ENCODE data around the gene SBK3. TPM values are rescaled to one million over a fixed set of nuclear protein-coding genes. Genes with fewer than 3 reads are reported as not detected.

SBK3 gene
- total RNA-seq, 4 donors from 2014 or later = 0.40 TPM; not detected in 2

GRCh38 chr19:55539090-55539984 lies 6.0 kb downstream of the SBK3 start:
- 44 to 63% methylated on average over 3 to 21 of the region's 33 CpGs for WGBS, 2 donors (ENCODE audit: low coverage in 1 of 2)
- Histone ChIP-seq H3K27ac (peak overlapping the region in 2 of 4 donors; percentile 43 to 47), H3K36me3 (no peaks in the 10 kb centered on the region), H3K4me3 (no peak overlapping the region), H3K27me3 (peaks cover 29% of the 10 kb centered on the region), H3K9me3 (no peaks in the 10 kb centered on the region), H3K4me1 (peaks cover 0 to 10% (median 0%) of the 10 kb centered on the region in 3 donors)
- peak; percentile 16 for TF ChIP-seq POLR2AphosphoS5 (IDR thresholded peaks at IDR 0.05)
- no peak for TF ChIP-seq POLR2A (IDR thresholded peaks at IDR 0.05)
- peak; percentile 54 for ATAC-seq

GRCh38 chr19:55538132-55538531 lies 7.2 kb downstream of the SBK3 start:
- Histone ChIP-seq H3K4me3 (no peak overlapping the region), H3K36me3 (no peaks in the 10 kb centered on the region), H3K4me1 (peaks cover 0 to 10% (median 0%) of the 10 kb centered on the region in 3 donors), H3K27me3 (peaks cover 21% of the 10 kb centered on the region), H3K9me3 (no peaks in the 10 kb centered on the region), H3K27ac (no peak overlapping the region)
- no peak for ATAC-seq
- 76 to 85% methylated on average over 2 to 5 of the region's 5 CpGs for WGBS, 2 donors (ENCODE audit: low coverage in 1 of 2)
- TF ChIP-seq POLR2AphosphoS5 (IDR thresholded peaks at IDR 0.05) = no peak

- Histone ChIP-seq H3K4me3 (no peak overlapping the region), H3K36me3 (no peaks in the 10 kb centered on the region), H3K9me3 (no peaks in the 10 kb centered on the region), H3K27me3 (peaks cover 21% of the 10 kb centered on the region), H3K4me1 (peaks cover 0 to 10% (median 0%) of the 10 kb centered on the region in 3 donors), H3K27ac (no peak overlapping the region)
- TF ChIP-seq EP300 (IDR thresholded peaks at IDR 0.05) = no peak
- TF ChIP-seq, protein P1, sequence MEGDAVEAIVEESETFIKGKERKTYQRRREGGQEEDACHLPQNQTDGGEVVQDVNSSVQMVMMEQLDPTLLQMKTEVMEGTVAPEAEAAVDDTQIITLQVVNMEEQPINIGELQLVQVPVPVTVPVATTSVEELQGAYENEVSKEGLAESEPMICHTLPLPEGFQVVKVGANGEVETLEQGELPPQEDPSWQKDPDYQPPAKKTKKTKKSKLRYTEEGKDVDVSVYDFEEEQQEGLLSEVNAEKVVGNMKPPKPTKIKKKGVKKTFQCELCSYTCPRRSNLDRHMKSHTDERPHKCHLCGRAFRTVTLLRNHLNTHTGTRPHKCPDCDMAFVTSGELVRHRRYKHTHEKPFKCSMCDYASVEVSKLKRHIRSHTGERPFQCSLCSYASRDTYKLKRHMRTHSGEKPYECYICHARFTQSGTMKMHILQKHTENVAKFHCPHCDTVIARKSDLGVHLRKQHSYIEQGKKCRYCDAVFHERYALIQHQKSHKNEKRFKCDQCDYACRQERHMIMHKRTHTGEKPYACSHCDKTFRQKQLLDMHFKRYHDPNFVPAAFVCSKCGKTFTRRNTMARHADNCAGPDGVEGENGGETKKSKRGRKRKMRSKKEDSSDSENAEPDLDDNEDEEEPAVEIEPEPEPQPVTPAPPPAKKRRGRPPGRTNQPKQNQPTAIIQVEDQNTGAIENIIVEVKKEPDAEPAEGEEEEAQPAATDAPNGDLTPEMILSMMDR (IDR thresholded peaks at IDR 0.05) = no peak
- TF ChIP-seq POLR2A (IDR thresholded peaks at IDR 0.05) = no peak
- no peak for TF ChIP-seq POLR2AphosphoS5 (IDR thresholded peaks at IDR 0.05)
- ATAC-seq = no peak
- 50 to 53% methylated on average over 2 to 4 of the region's 5 CpGs for WGBS, 2 donors (ENCODE audit: low coverage in 1 of 2)
Measured at GRCh38 chr19:55537741-55538111, 7.6 kb downstream of the SBK3 start.

DNA sequence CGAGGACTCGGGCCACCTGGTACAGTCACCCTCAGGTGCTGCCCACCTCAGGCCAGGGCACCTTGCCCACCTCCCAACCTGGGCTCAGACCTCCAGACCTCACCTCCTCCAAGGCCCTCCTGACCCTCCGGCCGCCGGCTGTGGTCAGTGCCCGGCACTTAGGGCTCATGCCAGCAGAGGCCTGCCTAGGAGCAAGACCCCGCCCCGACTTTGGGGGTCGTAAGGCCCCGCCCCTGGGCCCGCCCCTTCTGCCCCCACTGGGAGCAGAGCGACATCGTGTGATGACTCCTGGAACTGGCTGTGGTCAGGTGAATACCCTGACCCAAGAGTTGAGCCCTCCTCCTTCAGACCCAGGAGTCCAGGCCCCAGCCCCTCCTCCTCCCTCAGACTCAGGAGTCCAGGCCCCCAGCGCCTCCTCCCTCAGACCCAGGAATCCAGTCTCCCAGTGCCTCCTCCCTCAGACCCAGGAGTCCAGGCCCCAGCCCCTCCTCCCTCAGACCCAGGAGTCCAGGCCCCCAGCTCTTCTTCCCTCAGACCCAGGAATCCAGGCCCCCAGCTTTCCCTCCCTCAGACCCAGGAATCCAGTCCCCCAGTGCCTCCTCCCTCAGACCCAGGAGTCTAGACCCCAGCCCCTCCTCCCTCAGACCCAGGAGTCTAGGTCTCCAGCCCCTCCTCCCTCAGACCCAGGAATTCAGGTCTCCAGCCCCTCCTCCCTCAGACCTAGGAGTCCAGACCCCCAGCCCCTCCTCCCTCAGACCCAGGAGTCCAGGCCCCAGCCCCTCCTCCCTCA lies 8.2 kb downstream of the SBK3 start, which contains the start of gene SBK2:
SBK2 (minus strand) TSS at position 183 of the 790 bp plus-strand sequence. CDS start 839 bp downstream, outside the sequence.
- Histone ChIP-seq H3K27ac (no peak within 1 kb of the TSS), H3K27me3 (peaks cover 21% of the 10 kb centered on the region), H3K4me1 (peaks cover 0 to 10% (median 0%) of the 10 kb centered on the region in 3 donors), H3K9me3 (no peaks in the 10 kb centered on the region), H3K4me3 (no peak within 1 kb of the TSS), H3K36me3 (no peaks in the 10 kb centered on the region)
- no peak for ATAC-seq
- no CpG with 5 or more reads among the region's 14 CpGs for WGBS, 2 donors (ENCODE audit: low coverage in 1 of 2)
- TF ChIP-seq POLR2AphosphoS5 (IDR thresholded peaks at IDR 0.05) (no peak), EP300 (IDR thresholded peaks at IDR 0.05) (no peak)
- TF ChIP-seq, protein P1 (IDR thresholded peaks at IDR 0.05) = no peak

GRCh38 chr19:55536366-55536765 lies 9.0 kb downstream of the SBK3 start:
- 93% methylated on average over 5 of the region's 11 CpGs; no CpG with 5 or more reads in 1 of the 2 donors for WGBS, 2 donors (ENCODE audit: low coverage in 1 of 2)
- no peak for TF ChIP-seq EP300 (IDR thresholded peaks at IDR 0.05)
- TF ChIP-seq, protein P1 (IDR thresholded peaks at IDR 0.05) = no peak
- no peak for TF ChIP-seq POLR2AphosphoS5 (IDR thresholded peaks at IDR 0.05)
- TF ChIP-seq POLR2A (IDR thresholded peaks at IDR 0.05) = no peak
- no peaks in the 10 kb centered on the region for H3K36me3 ChIP-seq

More at GRCh38 chr19:55536366-55536765, 9.0 kb downstream of the SBK3 start:
- Histone ChIP-seq H3K27me3 (peaks cover 21% of the 10 kb centered on the region), H3K27ac (no peak overlapping the region), H3K4me1 (peaks cover 0 to 10% (median 0%) of the 10 kb centered on the region in 3 donors), H3K9me3 (no peaks in the 10 kb centered on the region), H3K4me3 (no peak overlapping the region)
- ATAC-seq = no peak

Measured in gastroesophageal sphincter (tissue), 4 donors.